Activated naive CD8-positive, alpha-beta T cell treated with anti-CD3 and anti-CD28 coated beads, Interleukin-2, amount 10 ng/mL, durations not matched to agents 7 days and 5 days (primary cell): ENCODE results near the gene COL9A2. TPM values are rescaled to one million over a fixed set of nuclear protein-coding genes. Genes with fewer than 3 reads are reported as not detected.
"Not testable (repeated sequence)": the region's sequence is repeated elsewhere in the genome, so short reads cannot be mapped to it uniquely, and the experiment has no call there.

Experiments used
- ATAC-seq: fragments of 150-1000 bp; cut with Tn5 transposase; one replicate; pipeline ENCODE4 v1.10.0; 2021; ENCODE audit warnings: low read depth, moderate library complexity
- POLR2A ChIA-PET: fragments of 350-600 bp; sonication (Branson Sonifier 250); formaldehyde crosslinking; loops from one replicate; lab custom pipeline; 2021; ENCODE audit warnings: antibody characterized with exemption; lab: Charles Lee
- DNase-seq: peaks from one replicate; pipeline ENCODE4 v3.0.0; 2021
- H3K27ac Mint-ChIP-seq: one replicate; pipeline ENCODE4 v1.8.0; 2022; ENCODE audit warnings: mild to moderate bottlenecking, mixed read lengths
- H3K27me3 Mint-ChIP-seq: one replicate; pipeline ENCODE4 v1.8.0; 2022; ENCODE audit warnings: mild to moderate bottlenecking, moderate library complexity, mixed read lengths
- H3K36me3 Mint-ChIP-seq: one replicate; pipeline ENCODE4 v1.8.0; 2021; ENCODE audit warnings: mild to moderate bottlenecking, mixed read lengths
- H3K4me1 Mint-ChIP-seq: one replicate; pipeline ENCODE4 v1.8.0; 2021; ENCODE audit warnings: mixed read lengths
- H3K4me3 Mint-ChIP-seq: one replicate; pipeline ENCODE4 v1.8.0; 2022; ENCODE audit warnings: mild to moderate bottlenecking, moderate library complexity, mixed read lengths
- H3K9me3 Mint-ChIP-seq: one replicate; pipeline ENCODE4 v1.8.0; 2021; ENCODE audit warnings: mixed read lengths
- total RNA-seq, 2 experiments: library from RNA; stranded (reverse); gene quantifications; one replicate each; pipeline ENCODE4 v1.2.3, GENCODE V29; 2021

Gene COL9A2
- total RNA-seq, result 1 to 10 TPM; 6.0 to 7.2 TPM

GRCh38 chr1:40316595-40317393, at the start of gene COL9A2:
Gene COL9A2, minus strand, starts transcription at chr1:40317286. Its CDS starts 89 bp downstream, at chr1:40317197.
- peaks cover 35% of the 10 kb centered on the region for H3K27me3 Mint-ChIP-seq
- no peak within 1 kb of the TSS for H3K27ac Mint-ChIP-seq
- H3K4me3 Mint-ChIP-seq, result peak within 1 kb of the TSS; percentile 89

GRCh38 chr1:40363721-40364120, 46.6 kb upstream of the COL9A2 start:
- H3K4me3 Mint-ChIP-seq, result no peak overlapping the region
- no peak for DNase-seq

More at GRCh38 chr1:40316595-40317393, at the start of gene COL9A2:
- Mint-ChIP-seq H3K9me3 (no peaks in the 10 kb centered on the region), H3K4me1 (peaks cover 28% of the 10 kb centered on the region), H3K36me3 (no peaks in the 10 kb centered on the region)
- ATAC-seq (peak; percentile 35), DNase-seq (peak; percentile 68)
- POLR2A ChIA-PET, result interaction anchor here (1.0 to 2.7 kb wide), 4 partner anchors 57 to 88 kb away, joined by 3 to 6 read pairs (median 4); no protein-coding TSS in a partner anchor

GRCh38 chr1:40362699-40363098, 45.6 kb upstream of the COL9A2 start:
- Mint-ChIP-seq H3K27ac (no peak overlapping the region), H3K36me3 (peaks cover 8% of the 10 kb centered on the region), H3K4me3 (no peak overlapping the region), H3K27me3 (no peaks in the 10 kb centered on the region), H3K4me1 (peaks cover 1% of the 10 kb centered on the region), H3K9me3 (peaks cover 8% of the 10 kb centered on the region)
- no peak for ATAC-seq
- no peak for DNase-seq
- POLR2A ChIA-PET, result no interaction called here

More at GRCh38 chr1:40363721-40364120, 46.6 kb upstream of the COL9A2 start:
- POLR2A ChIA-PET, result no interaction called here
- H3K9me3 Mint-ChIP-seq, result peaks cover 6% of the 10 kb centered on the region
- no peaks in the 10 kb centered on the region for H3K27me3 Mint-ChIP-seq
- H3K27ac Mint-ChIP-seq, result no peak overlapping the region
- H3K36me3 Mint-ChIP-seq, result peaks cover 6% of the 10 kb centered on the region
- peaks cover 1% of the 10 kb centered on the region for H3K4me1 Mint-ChIP-seq
- ATAC-seq, result no peak

GRCh38 chr1:40362199-40362598, 45.1 kb upstream of the COL9A2 start:
- no peak for ATAC-seq
- Mint-ChIP-seq H3K27me3 (no peaks in the 10 kb centered on the region), H3K36me3 (peaks cover 8% of the 10 kb centered on the region), H3K4me3 (no peak overlapping the region), H3K27ac (no peak overlapping the region), H3K4me1 (peaks cover 1% of the 10 kb centered on the region), H3K9me3 (peaks cover 8% of the 10 kb centered on the region)
- POLR2A ChIA-PET, result no interaction called here
- no peak for DNase-seq

GRCh38 chr1:40361637-40362036, 44.6 kb upstream of the COL9A2 start:
- H3K27me3 Mint-ChIP-seq, result no peaks in the 10 kb centered on the region
- ATAC-seq, result no peak
- no peak overlapping the region for H3K27ac Mint-ChIP-seq
- peaks cover 11% of the 10 kb centered on the region for H3K36me3 Mint-ChIP-seq
- H3K4me1 Mint-ChIP-seq, result peaks cover 1% of the 10 kb centered on the region
- DNase-seq, result no peak
- H3K4me3 Mint-ChIP-seq, result no peak overlapping the region
- H3K9me3 Mint-ChIP-seq, result peaks cover 9% of the 10 kb centered on the region
- POLR2A ChIA-PET, result no interaction called here

DNA sequence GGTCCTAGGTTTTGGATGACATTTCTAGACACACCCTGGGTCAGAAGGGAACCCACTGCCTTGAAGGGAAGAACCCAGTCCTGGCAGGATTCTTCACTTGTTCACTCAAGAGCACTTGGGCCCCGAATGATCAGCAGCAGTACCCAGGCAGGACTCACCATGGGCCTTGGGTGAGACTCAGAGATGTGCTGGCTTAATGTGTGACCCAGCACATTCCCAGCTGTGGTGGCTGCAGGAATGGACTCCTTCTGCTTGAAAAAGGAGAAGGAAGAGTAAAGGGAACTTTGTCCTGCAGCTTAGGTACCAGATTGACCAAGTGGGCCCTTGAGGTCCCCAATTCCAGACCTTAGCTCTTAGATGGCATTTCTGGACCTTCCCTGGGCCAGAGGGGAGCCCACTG, 44.1 kb upstream of the COL9A2 start:
- ATAC-seq (no peak), DNase-seq (no peak)
- peaks cover 11% of the 10 kb centered on the region for H3K36me3 Mint-ChIP-seq
- POLR2A ChIA-PET, result interaction anchor here (1.6 kb wide), 1 partner anchor 16 kb away, joined by 7 read pairs; no protein-coding TSS in a partner anchor
- no peak overlapping the region for H3K4me3 Mint-ChIP-seq
- peaks cover 10% of the 10 kb centered on the region for H3K9me3 Mint-ChIP-seq
- no peak overlapping the region for H3K27ac Mint-ChIP-seq
- H3K4me1 Mint-ChIP-seq, result peaks cover 1% of the 10 kb centered on the region
- no peaks in the 10 kb centered on the region for H3K27me3 Mint-ChIP-seq

DNA sequence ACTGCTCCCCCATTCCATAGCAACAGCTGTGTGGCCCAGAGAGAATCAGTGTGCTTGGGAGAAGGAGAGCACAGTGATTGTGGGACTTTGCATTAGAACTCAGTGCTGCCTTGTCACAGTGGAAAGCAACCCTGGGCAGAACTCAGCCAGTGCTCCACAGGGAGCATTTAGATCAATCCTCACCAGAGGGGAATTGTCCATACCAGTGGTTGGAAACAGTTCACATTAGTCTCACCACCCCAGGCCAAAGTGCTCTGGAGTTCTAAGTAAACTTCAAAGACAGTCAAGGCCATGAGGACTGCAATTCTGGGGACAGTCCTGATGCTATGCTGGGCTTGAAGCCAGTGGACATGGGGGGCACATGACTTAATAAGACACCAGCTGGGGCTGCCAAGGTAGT, 43.5 kb upstream of the COL9A2 start:
- H3K27ac Mint-ChIP-seq, result no peak overlapping the region
- DNase-seq, result no peak
- H3K27me3 Mint-ChIP-seq, result no peaks in the 10 kb centered on the region
- POLR2A ChIA-PET, result interaction anchor here (1.6 kb wide), 1 partner anchor 16 kb away, joined by 7 read pairs; no protein-coding TSS in a partner anchor
- H3K9me3 Mint-ChIP-seq, result peaks cover 10% of the 10 kb centered on the region
- ATAC-seq, result no peak
- H3K36me3 Mint-ChIP-seq, result peaks cover 11% of the 10 kb centered on the region
- peaks cover 1% of the 10 kb centered on the region for H3K4me1 Mint-ChIP-seq
- H3K4me3 Mint-ChIP-seq, result no peak overlapping the region

DNA sequence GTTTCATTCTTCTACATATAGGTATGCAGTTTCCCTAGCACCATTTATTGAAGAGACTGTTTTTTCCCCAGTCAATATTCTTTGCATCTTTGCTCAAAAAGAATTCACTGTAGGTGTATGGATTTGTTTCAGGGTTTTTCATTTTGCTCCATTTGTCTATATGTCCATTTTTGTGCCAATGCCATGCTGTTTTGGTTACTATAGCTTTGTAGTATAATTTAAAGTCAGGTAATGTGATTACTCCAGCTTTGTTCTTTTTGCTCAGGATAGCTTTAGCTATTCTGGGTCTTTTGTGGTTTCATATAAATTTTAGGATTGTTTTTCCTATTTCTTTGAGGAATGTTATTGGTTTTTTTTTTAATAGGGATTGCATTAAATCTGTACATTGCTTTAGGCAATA, 40.5 kb upstream of the COL9A2 start:
- Mint-ChIP-seq H3K4me3 (no peak overlapping the region), H3K9me3 (peaks cover 10% of the 10 kb centered on the region), H3K27ac (no peak overlapping the region), H3K36me3 (peaks cover 11% of the 10 kb centered on the region), H3K4me1 (peaks cover 1% of the 10 kb centered on the region), H3K27me3 (no peaks in the 10 kb centered on the region)
- POLR2A ChIA-PET, result no interaction called here
- DNase-seq (no peak), ATAC-seq (no peak)

GRCh38 chr1:40353082-40353481, 36.0 kb upstream of the COL9A2 start:
- H3K27ac Mint-ChIP-seq, result no peak overlapping the region
- H3K27me3 Mint-ChIP-seq, result no peaks in the 10 kb centered on the region
- peaks cover 4% of the 10 kb centered on the region for H3K36me3 Mint-ChIP-seq
- no peak for DNase-seq
- no peaks in the 10 kb centered on the region for H3K4me1 Mint-ChIP-seq
- H3K4me3 Mint-ChIP-seq, result no peak overlapping the region
- ATAC-seq, result no peak
- POLR2A ChIA-PET, result no interaction called here
- peaks cover 2% of the 10 kb centered on the region for H3K9me3 Mint-ChIP-seq

DNA sequence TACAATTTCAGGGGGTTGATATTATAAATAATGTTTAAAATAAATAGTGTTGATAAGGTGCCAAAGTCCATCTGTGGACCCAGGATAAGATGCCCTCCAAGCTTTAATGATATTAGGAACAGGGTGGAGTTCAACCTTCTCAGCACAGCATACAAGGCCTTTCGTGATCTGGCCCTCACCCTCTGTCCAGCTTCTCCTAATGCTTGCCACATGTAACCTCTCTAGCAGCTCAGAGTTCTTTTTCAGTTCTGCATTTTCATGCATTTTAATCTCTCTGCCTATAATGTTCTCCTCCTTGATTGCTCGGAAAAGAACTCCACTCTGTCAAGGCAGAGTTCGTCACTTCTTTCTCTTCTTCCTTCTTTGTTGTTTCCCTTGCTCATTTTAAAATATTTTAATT, 35.0 kb upstream of the COL9A2 start:
- no peak for DNase-seq
- H3K9me3 Mint-ChIP-seq, result peaks cover 2% of the 10 kb centered on the region
- H3K36me3 Mint-ChIP-seq, result peaks cover 3% of the 10 kb centered on the region
- H3K4me1 Mint-ChIP-seq, result no peaks in the 10 kb centered on the region
- ATAC-seq, result no peak
- POLR2A ChIA-PET, result no interaction called here
- no peaks in the 10 kb centered on the region for H3K27me3 Mint-ChIP-seq
- no peak overlapping the region for H3K4me3 Mint-ChIP-seq
- H3K27ac Mint-ChIP-seq, result no peak overlapping the region

- no peaks in the 10 kb centered on the region for H3K27me3 Mint-ChIP-seq
- DNase-seq, result no peak
- H3K27ac Mint-ChIP-seq, result no peak overlapping the region
- no peak for ATAC-seq
- no peak overlapping the region for H3K4me3 Mint-ChIP-seq
- no peaks in the 10 kb centered on the region for H3K4me1 Mint-ChIP-seq
- H3K9me3 Mint-ChIP-seq, result no peaks in the 10 kb centered on the region
- POLR2A ChIA-PET, result no interaction called here
- H3K36me3 Mint-ChIP-seq, result no peaks in the 10 kb centered on the region
These were observed 34.0 kb upstream of the COL9A2 start for GRCh38 chr1:40351124-40351523.

- DNase-seq, result no peak
- Mint-ChIP-seq H3K27ac (no peak overlapping the region), H3K4me1 (no peaks in the 10 kb centered on the region), H3K9me3 (no peaks in the 10 kb centered on the region), H3K4me3 (no peak overlapping the region), H3K36me3 (no peaks in the 10 kb centered on the region), H3K27me3 (no peaks in the 10 kb centered on the region)
- POLR2A ChIA-PET, result no interaction called here
- ATAC-seq, result no peak
These were observed 33.3 kb upstream of the COL9A2 start for GRCh38 chr1:40350391-40350790.

DNA sequence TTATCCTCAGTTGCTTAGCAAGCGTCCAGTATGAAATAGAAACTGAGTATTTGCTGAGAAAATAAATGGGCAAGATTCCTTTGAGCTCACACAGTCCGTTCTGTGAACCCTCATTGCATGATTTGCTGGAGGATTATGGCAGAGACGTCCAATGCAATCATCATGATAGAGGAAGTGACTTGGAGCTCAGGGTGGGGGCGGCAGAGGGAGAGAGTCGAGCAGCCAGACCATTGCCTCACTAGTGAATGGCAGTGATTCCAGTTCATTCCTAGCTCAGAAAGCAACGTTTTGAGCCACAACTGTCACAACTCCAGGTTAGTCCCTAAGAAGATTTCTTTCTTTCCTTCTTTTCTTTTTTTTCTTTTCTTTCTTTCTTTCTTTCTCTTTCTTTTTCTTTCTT, 27.5 kb upstream of the COL9A2 start:
- POLR2A ChIA-PET, result interaction anchor here (0.9 kb wide), 1 partner anchor 16 kb away, joined by 7 read pairs; no protein-coding TSS in a partner anchor
- Mint-ChIP-seq H3K4me3 (peak overlapping the region; percentile 14), H3K4me1 (peaks cover 38% of the 10 kb centered on the region), H3K27me3 (no peaks in the 10 kb centered on the region), H3K27ac (no peak overlapping the region), H3K9me3 (no peaks in the 10 kb centered on the region), H3K36me3 (no peaks in the 10 kb centered on the region)
- DNase-seq, result no peak
- ATAC-seq, result peak; percentile 63

DNA sequence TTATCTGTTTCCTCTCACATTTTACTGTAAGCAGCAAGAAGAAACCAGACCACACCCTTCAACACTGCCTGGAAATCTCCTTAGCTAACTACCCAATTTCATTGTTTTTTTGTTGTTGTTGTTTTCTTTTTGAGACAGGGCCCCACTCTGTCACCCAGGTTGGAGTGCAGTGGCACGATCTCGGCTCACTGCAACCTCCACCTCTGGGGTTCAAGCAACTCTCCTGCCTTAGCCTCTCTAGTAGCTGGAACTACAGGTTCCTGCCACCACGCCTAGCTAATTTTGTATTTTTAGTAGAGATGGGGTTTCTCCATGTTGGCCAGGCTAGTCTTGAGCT, 25.3 kb upstream of the COL9A2 start:
- Mint-ChIP-seq H3K4me1 (peaks cover 46% of the 10 kb centered on the region), H3K27ac (peak overlapping the region; percentile 65)
- not testable (repeated sequence) for H3K36me3 Mint-ChIP-seq, H3K4me3 Mint-ChIP-seq, H3K27me3 Mint-ChIP-seq, H3K9me3 Mint-ChIP-seq, ATAC-seq, DNase-seq
- POLR2A ChIA-PET, result interaction anchor here (0.6 to 1.7 kb wide), 3 partner anchors 31 to 349 kb away, joined by 3 to 5 read pairs (median 5); partner anchors contain the start of genes NFYC and SMAP2
